ENCODE measurements around the gene OSMR. TPM values are rescaled to one million over a fixed set of nuclear protein-coding genes. Genes with fewer than 3 reads are reported as not detected.
"Not testable (repeated sequence)": the region's sequence is repeated elsewhere in the genome, so short reads cannot be mapped to it uniquely, and the experiment has no call there.

OSMR gene
- total and polyA plus RNA-seq, 2 donors (not counting 1 experiment from before 2014, with no cell fraction given) = not detected

GRCh38 chr5:38848637-38849036, 2.8 kb downstream of the OSMR start:
- intact Hi-C loops (cut with micrococcal nuclease) = no loop called here
- ChIA-PET POLR2A (no interaction called here), CTCF (interaction anchor here (0.6 kb wide), 1 partner anchor 1890 kb away, joined by 3 read pairs; no protein-coding TSS in a partner anchor)
- Mint-ChIP-seq H3K4me1 (peaks cover 7% of the 10 kb centered on the region), H3K27me3 (peaks cover 30% of the 10 kb centered on the region), H3K9me3 (ENCODE audit: insufficient read depth) (no peaks in the 10 kb centered on the region), H3K27ac (no peak overlapping the region), H3K4me3 (no peak overlapping the region)
- Histone ChIP-seq H2AFZ (ENCODE audit: insufficient read depth, low read depth, low read length, poor library complexity, severe bottlenecking) (no peak overlapping the region), H3K27ac (ENCODE audit: low read length in 2 of 2) (no peak overlapping the region), H3K4me2 (replicated peaks; ENCODE audit: low read depth, low read length, poor library complexity, severe bottlenecking) (no peak overlapping the region), H3K36me3 (replicated peaks in 1 of 2; ENCODE audit: control extremely low read depth in 1 of 2, control insufficient read depth in 1 of 2, extremely low read depth in 1 of 2, insufficient read depth in 2 of 2, low read length in 1 of 2) (no peaks in the 10 kb centered on the region), H3K9me3 (ENCODE audit: control extremely low read depth in 1 of 3, control insufficient read depth in 2 of 3, insufficient read depth in 1 of 3, low read length in 2 of 3) (peaks cover 0 to 18% (median 0%) of the 10 kb centered on the region in 3 donors), H3K27me3 (replicated peaks in 1 of 4; ENCODE audit: control extremely low read depth in 1 of 4, control insufficient read depth in 3 of 4, insufficient read depth in 4 of 4, low read length in 3 of 4) (peaks cover 0 to 29% (median 9%) of the 10 kb centered on the region in 4 experiments), H3K4me1 (ENCODE audit: control insufficient read depth in 2 of 2, insufficient read depth in 2 of 2, low read length in 2 of 2) (peaks cover 0 to 2% of the 10 kb centered on the region in 2 donors), H3K79me2 (ENCODE audit: control insufficient read depth, insufficient read depth, low read length) (no peaks in the 10 kb centered on the region), H3K9ac (ENCODE audit: low read length) (no peak overlapping the region), H4K20me1 (ENCODE audit: control insufficient read depth, insufficient read depth, low read length, poor library complexity, severe bottlenecking) (no peaks in the 10 kb centered on the region), H3K4me3 (ENCODE audit: control extremely low read depth in 1 of 5, extremely low read depth in 1 of 5, insufficient read depth in 1 of 5, low read depth in 2 of 5, low read length in 4 of 5) (no peak overlapping the region)
- WGBS (ENCODE audit: insufficient coverage) = no CpG with 5 or more reads among the region's 2 CpGs
- TF ChIP-seq, protein P1, sequence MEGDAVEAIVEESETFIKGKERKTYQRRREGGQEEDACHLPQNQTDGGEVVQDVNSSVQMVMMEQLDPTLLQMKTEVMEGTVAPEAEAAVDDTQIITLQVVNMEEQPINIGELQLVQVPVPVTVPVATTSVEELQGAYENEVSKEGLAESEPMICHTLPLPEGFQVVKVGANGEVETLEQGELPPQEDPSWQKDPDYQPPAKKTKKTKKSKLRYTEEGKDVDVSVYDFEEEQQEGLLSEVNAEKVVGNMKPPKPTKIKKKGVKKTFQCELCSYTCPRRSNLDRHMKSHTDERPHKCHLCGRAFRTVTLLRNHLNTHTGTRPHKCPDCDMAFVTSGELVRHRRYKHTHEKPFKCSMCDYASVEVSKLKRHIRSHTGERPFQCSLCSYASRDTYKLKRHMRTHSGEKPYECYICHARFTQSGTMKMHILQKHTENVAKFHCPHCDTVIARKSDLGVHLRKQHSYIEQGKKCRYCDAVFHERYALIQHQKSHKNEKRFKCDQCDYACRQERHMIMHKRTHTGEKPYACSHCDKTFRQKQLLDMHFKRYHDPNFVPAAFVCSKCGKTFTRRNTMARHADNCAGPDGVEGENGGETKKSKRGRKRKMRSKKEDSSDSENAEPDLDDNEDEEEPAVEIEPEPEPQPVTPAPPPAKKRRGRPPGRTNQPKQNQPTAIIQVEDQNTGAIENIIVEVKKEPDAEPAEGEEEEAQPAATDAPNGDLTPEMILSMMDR (IDR thresholded peaks at IDR 0.05) = no peak
- no peak for TF ChIP-seq EZH2 (IDR thresholded peaks at IDR 0.05; ENCODE audit: borderline replicate concordance, insufficient read depth, low read depth, low read length, poor library complexity, severe bottlenecking)
- ATAC-seq (ENCODE audit: low read depth) (no peak), DNase-seq (no peak)

GRCh38 chr5:38851640-38852039, 5.8 kb downstream of the OSMR start:
- H4K20me1 ChIP-seq (ENCODE audit: control insufficient read depth, insufficient read depth, low read length, poor library complexity, severe bottlenecking); CTCF ChIA-PET; H2AFZ ChIP-seq (ENCODE audit: insufficient read depth, low read depth, low read length, poor library complexity, severe bottlenecking); H3K4me2 ChIP-seq (replicated peaks; ENCODE audit: low read depth, low read length, poor library complexity, severe bottlenecking); H3K27ac ChIP-seq (ENCODE audit: low read length in 2 of 2); H3K36me3 ChIP-seq (replicated peaks in 1 of 2; ENCODE audit: control extremely low read depth in 1 of 2, control insufficient read depth in 1 of 2, extremely low read depth in 1 of 2, insufficient read depth in 2 of 2, low read length in 1 of 2); H3K9ac ChIP-seq (ENCODE audit: low read length); H3K79me2 ChIP-seq (ENCODE audit: control insufficient read depth, insufficient read depth, low read length); H3K4me1 Mint-ChIP-seq; H3K4me3 Mint-ChIP-seq; H3K4me1 ChIP-seq (ENCODE audit: control insufficient read depth in 2 of 2, insufficient read depth in 2 of 2, low read length in 2 of 2); H3K4me3 ChIP-seq (ENCODE audit: control extremely low read depth in 1 of 5, extremely low read depth in 1 of 5, insufficient read depth in 1 of 5, low read depth in 2 of 5, low read length in 4 of 5); ATAC-seq (ENCODE audit: low read depth); H3K27ac Mint-ChIP-seq; intact Hi-C loops (cut with micrococcal nuclease); H3K9me3 Mint-ChIP-seq (ENCODE audit: insufficient read depth); POLR2A ChIA-PET; DNase-seq: not testable (repeated sequence)
- no CpG with 5 or more reads among the region's 5 CpGs for WGBS (ENCODE audit: insufficient coverage)
- Histone ChIP-seq H3K27me3 (replicated peaks in 1 of 4; ENCODE audit: control extremely low read depth in 1 of 4, control insufficient read depth in 3 of 4, insufficient read depth in 4 of 4, low read length in 3 of 4) (peaks cover 0 to 13% (median 7%) of the 10 kb centered on the region in 4 experiments), H3K9me3 (ENCODE audit: control extremely low read depth in 1 of 3, control insufficient read depth in 2 of 3, insufficient read depth in 1 of 3, low read length in 2 of 3) (peaks cover 0 to 10% (median 0%) of the 10 kb centered on the region in 3 donors)
- peaks cover 21% of the 10 kb centered on the region for H3K27me3 Mint-ChIP-seq
